Coronary artery (tissue), 2 donors: ENCODE measurements around the gene USHBP1.

Experiments
- DNase-seq: peaks from one replicate; pipeline ENCODE4 v3.0.0-alpha.2; 2017; ENCODE audit warnings: low spot score
- H3K27ac ChIP-seq, 2 donors: fragments of 200-600 bp; sonication (generic); one replicate each; pipeline ENCODE4 v1.5.1; 2016 to 2019
- H3K4me3 ChIP-seq: fragments of 200-600 bp; sonication (generic); 2 replicates; pipeline ENCODE4 v1.5.1; 2016; ENCODE audit warnings: mild to moderate bottlenecking, moderate library complexity
- CTCF ChIP-seq: fragments of 200-600 bp; sonication (generic); IDR thresholded peaks from one replicate; pipeline ENCODE4 v1.5.1; 2019; ENCODE audit warnings: antibody characterized with exemption

The USHBP1 gene

GRCh38 chr19:17307876-17308377 is 43.4 kb upstream of the USHBP1 start:
- TF ChIP-seq CTCF, result no peak
- no peak overlapping the region for H3K27ac ChIP-seq
- DNase-seq, result no peak
- no peak overlapping the region for H3K4me3 ChIP-seq

GRCh38 chr19:17306285-17306714 is 41.8 kb upstream of the USHBP1 start:
- Histone ChIP-seq H3K27ac (peak overlapping the region; percentile 90 to 94), H3K4me3 (peak overlapping the region; percentile 81)
- TF ChIP-seq CTCF, result no peak
- DNase-seq, result no peak

GRCh38 chr19:17305517-17306284 is 41.2 kb upstream of the USHBP1 start, which contains the start of gene MRPL34:
MRPL34 (plus strand) TSS chr19:17305872; CDS start chr19:17305893, 21 bp downstream.
- Histone ChIP-seq H3K27ac (peak within 1 kb of the TSS; percentile 90 to 94), H3K4me3 (peak within 1 kb of the TSS; percentile 81)
- DNase-seq, result peak; percentile 97
- peak; percentile 45 for TF ChIP-seq CTCF

GRCh38 chr19:17305216-17305516 is 40.6 kb upstream of the USHBP1 start:
- no peak for DNase-seq
- Histone ChIP-seq H3K27ac (peak overlapping the region; percentile 90 to 94), H3K4me3 (peak overlapping the region; percentile 81)
- no peak for TF ChIP-seq CTCF

GRCh38 chr19:17304386-17305215 is 40.1 kb upstream of the USHBP1 start:
- DNase-seq, result no peak
- Histone ChIP-seq H3K4me3 (no peak overlapping the region), H3K27ac (peak overlapping the region; percentile 90 to 94)
- TF ChIP-seq CTCF, result no peak

GRCh38 chr19:17303940-17304267 is 39.4 kb upstream of the USHBP1 start:
- Histone ChIP-seq H3K4me3 (peak overlapping the region; percentile 86), H3K27ac (peak overlapping the region; percentile 82 to 94)
- DNase-seq, result no peak
- no peak for TF ChIP-seq CTCF
